NCI-H2029 treated with DMSO at 0.1 percent for 48 hours (cell line): ENCODE results near the gene ILKAP.

Experiments used
- DNase-seq: peaks from one replicate; lab custom pipeline; 2025; lab: John Stamatoyannopoulos, UW

Gene ILKAP

DNA sequence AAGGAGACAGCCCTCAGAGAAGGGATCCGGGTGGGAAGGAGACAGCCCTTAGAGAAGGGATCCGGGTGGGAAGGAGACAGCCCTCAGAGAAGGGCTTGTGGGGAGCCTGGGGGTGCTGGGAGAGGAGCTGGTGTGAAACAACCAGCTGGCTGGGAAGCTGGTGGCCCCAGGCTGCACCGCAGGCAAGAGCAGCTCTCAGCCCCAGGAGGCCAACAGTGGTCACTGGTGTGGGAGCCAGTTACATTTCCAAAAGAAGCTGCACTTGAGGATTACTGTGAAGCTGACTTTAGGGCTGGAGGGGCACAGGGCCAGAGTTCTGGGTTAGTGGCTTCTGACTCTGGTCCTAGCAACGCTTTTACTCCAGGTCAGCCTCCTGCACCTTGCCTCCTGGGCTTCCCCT, 33.1 kb upstream of the ILKAP start:
- no peak for DNase-seq

DNA sequence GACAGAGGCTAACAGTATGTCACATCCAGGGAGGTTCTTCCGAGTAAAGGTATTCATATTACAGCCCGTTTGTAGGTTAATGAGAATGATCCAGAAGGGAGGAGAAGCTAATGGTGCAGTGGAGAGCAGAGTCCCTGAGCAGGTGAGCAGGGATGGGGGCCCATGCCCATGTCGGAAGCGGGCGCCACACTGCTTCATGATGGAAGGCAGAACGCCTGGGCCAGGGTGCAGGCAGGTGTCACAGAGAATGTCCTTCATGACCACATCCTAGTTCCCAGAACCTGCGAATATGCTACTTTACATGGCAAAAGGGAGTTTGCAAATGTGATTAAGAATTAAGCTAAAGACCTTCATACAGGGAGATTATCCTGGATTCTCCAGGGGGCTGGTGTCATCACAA, 32.4 kb upstream of the ILKAP start:
- no peak for DNase-seq

DNA sequence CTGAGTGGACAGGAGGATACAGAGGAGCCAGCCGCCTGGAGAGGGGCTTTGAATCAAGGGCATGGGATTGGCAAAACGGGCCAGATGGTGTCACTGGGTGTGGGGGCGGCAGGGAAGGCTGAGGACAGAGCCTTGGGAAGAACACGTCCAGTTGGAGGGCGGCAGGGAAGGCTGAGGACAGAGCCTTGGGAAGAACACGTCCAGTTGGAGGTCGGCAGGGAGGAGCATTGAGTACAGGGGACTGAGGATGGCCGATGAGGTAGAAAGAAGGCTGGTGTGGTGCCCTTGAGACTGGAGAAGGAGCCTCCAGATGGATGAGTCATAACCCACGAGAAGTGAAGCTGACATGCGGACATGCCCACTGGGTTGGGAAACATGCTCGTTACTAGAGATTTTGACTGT, 31.8 kb upstream of the ILKAP start:
- no peak for DNase-seq

DNA sequence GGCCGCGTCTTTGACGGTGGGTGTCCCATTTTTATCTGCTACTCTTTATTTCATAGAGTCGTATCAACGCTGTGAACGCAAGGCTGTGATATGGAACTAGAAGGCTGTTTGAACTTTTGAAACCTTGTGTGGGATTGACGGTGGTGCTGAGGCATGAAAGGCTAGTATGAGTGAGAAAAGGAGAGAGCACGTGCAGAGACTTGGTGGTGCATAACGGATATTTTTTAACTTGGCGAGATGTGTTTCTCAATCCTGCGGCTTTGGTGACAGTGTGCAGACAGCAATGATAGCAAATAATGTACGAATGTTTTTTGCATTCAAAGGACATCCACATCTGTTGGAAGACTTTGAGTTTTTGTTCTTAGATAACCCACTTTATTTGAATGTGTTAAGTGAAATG, 30.1 kb upstream of the ILKAP start:
- DNase-seq = no peak

DNA sequence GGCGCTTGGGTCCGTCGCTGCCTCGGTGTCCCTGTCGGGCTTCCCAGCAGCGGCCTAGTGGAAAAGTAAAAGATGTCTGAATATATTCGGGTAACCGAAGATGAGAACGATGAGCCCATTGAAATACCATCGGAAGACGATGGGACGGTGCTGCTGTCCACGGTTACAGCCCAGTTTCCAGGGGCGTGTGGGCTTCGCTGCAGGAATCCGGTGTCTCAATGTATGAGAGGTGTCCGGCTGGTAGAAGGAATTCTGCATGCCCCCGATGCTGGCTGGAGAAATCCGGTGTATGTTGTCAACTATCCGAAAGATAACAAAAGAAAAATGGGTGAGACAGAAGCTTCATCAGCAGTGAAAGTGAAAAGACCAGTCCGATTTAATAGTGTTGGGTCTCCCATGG, 28.3 kb upstream of the ILKAP start:
- DNase-seq = no peak

DNA sequence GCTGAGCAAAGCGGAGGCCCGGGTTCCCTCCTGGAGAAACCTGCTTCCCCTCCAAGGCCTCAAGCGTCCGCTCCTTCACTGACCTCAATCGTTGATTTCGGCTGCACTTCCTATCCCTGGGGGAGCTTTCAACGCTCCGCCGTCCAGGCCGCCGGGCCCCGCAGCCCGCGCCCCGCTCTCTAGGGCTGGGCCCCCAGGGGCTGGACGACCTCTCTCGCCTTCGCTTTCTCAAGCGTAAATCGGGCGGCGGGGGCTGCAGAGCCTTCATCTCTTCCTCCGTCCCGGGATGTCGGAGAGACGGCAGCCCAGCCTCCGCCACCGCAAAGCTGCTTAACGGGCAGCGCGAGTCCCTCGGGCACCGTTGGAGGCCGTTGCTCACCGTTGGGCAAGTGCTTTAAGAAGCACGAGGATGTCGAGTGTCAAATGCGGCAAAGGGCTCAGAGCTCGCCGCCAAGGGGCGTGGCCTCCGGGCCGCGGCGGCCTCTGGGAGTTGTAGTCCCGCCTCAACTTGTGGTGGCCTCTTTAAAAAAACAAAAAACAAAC, 27.8 kb upstream of the ILKAP start:
- no peak for DNase-seq

DNA sequence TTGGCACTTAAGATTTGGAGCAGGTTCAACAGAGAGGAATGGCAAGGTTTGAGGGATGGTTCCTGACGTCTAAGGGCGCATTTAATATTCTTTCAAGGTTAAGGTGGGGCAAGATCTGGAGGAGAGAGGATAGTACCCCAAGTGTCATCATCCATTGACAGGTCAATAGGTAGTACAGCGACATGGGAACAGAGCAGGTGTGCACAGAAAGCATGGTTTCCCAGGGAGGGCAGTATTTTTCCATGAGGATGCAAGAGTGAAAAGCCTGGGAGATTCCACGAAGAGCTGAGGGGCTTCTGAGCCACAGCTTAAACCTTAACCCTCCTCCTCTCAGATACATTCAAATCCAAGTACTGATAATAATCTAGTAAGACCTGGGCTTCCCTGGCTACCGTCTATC, 27.2 kb upstream of the ILKAP start:
- no peak for DNase-seq

DNA sequence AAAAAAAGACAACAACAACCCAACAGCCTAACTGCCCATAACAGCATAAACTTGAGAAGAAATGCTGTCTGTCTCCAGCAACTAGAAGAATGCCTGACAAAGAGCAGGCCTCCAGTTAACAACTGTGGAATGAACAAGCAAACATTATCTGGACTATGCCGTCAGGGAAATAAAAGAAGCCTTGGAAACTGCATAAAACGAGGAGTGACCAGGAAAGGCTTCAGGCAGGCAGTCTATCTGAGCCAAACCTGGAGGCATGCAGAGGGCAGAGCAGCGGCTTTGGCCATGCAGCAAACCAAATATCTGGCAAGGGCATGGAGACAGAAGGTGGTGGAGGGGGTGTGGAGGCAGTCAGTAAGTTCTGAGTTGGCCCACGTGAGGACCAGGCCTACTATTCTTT, 25.2 kb upstream of the ILKAP start:
- DNase-seq = no peak

DNA sequence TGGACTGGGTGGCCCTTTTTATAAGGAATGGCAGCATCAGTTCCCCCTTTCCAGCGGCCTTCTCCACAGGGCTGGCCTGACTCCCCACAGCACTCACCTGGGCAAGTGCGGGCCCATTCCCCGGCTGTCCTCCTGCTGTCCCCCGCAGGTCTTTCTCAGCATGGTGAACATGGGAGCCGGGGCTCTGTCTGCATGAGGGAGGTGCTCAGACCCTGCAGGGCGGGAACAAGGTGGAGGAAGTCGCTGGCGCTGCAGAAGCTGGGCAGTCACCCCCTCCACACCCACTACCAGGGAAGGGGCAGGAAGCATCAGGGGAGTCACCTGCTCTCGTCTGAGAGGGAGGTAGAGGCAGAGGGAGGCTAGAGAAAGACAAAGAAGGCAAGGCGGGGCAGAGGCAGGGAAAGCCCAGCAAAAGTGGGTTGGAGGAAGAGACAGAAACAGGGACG, 24.1 kb upstream of the ILKAP start:
- no peak for DNase-seq

DNA sequence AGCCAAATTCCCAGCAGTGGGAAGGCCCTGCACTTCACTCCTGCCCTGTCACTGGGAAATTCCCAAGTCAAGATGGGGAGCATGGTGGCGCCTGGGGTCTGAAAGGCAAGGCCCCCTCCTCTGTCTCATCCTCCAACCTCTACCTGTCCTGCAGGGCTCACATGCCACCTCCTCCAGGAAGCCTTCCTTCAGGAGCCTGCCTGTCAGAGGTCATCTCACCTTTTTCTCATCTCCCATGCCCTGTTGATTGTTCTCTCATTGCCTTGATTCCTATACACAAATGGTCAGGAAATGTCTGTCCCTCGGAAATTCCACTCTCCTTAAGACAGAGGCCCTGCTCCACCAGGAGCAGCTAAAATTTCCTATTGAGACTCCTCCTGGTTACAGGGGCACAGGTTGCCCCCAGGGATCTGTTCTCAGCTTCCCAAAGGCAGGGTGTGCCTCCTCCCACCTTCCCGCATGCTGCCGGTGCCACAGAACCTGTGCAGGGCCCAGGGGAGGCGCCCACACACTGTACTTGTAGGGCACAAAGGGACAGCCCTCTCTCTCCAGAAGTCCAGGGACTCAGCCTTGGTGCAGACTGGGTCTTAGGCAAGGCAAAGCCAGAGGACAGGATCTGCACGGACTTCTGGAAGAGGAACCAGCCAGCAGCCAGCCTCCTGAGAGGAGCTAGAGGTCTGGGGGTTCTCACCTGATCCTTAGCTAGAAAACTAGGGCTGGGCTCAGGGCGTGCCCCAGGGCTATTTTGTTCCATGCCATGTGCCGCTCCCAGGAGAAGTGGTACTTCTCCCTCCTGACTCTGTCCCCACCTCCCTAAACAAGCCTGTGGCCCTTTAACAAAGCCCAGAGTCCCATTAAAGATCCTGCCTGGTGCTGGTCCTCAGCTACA, 23.4 kb upstream of the ILKAP start:
- DNase-seq = no peak

DNA sequence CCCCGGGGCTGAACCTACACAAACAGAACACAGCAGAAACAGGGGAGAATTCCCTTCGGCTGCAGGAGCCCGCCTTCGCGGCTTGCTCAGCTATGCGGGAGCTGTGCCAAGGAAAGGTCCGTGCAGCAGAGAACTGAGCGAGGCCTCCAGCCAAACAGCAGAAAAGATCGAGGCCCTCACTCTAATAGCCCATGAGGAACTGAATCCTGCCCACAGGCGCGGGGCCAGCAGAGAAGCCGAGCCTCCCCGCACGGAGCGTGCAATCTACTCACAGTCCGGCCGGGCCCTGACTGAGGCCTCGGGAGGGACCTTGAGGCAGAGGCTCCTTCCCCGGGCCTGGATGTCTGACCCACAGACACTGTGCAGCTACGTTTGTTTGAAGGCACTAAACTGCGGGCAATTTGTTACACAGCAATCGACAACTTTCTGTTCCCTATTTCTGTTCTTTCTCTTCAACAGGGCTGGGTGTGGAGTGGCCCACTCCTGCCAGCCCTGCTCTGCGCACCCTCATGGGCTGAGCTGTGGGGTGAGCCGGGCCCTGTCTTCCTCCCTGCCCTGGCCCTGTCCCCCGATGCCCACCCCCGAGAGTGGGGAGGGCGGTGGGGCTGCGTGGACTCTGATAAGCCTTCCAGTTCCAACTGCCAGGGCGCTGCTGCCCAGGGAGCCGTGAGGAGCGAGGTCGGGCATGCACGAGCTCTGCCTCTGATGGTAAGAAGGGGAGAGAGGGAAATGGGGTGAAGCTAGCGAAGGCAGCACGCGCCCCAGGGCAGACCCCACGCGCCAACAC, 22.6 kb upstream of the ILKAP start:
- DNase-seq = no peak

DNA sequence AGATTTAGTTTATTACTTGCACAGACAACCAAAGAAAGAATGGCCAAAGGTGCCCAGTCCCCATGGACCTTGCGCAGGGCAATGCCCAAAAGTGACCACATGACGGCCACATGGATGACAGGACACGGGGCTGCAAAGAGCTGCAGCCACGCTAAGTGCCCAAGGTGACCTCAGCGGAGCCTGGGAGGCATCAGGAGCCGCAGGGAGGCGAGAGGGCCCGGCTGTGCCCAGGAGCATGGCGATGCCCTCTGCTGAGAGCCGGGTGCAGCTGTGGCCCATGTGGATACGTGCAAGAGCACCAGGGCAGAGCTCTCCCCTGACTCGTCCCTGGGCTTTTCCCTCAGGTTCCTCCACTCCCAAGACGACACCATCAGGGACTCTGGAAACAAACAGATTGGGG, 21.6 kb upstream of the ILKAP start:
- DNase-seq = no peak

DNA sequence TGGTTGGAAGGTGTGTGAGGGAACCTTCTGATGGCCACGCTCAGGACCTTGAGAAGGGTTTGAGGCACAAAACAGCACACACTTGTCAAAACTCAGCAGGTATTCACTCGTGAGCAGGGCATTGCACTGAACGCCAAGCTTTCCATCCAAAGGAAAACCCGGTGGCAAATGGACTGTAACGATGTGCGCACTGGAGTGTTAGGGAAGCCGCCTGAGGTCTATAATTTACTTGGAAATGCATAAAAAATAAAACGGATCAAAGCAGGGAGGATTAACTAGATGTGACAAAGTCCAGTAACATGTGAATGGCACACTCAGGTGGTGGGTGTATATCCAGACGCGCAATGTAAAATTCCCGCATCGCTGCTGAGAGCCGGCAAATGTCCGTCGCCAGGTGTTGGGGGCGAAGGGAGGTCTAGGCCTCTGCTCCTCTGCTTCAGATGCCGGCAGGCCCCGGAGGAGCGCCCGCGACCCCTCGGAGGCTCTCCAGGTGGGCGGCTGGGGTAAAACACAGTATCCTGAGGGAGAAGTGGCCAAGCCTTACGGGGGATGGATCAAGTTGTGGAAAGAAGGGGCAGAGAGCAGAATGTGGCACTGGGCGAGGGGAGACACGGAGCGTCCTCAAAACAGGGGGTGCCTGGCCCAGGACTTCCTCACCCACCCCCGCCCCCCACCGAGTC, 21.0 kb upstream of the ILKAP start:
- DNase-seq = no peak

DNA sequence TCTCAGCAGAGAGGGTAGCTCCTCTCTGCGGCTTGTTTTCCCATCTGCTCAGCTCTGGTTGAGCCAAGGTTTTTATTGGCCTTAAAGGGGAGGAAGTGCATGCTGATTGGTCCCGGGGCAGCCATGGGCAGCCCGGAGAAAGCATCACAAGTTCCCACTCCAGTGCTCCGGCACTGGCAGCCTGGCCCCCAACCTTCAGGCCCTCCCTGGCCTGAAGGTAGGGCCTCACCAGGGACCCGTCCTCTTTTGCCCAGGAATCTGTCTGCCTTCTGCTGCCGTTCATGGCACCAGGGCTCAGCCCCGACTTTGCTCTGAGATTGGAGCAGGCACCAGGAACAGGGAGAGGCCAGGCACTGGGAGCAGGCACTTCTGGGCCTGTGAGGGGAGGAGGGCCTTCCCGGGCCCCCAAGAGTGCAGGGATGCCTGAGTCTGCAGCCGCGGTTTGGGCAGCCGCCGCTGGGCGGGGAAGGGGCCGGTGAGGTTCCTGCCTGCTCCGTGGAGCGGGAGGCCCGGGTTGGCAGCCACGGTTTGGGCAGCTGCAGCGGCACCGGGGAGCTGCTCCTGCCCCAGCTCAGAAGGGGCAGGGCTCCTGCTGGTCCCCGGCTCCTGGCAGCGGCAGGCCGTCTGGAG, 17.5 kb upstream of the ILKAP start:
- no peak for DNase-seq

DNA sequence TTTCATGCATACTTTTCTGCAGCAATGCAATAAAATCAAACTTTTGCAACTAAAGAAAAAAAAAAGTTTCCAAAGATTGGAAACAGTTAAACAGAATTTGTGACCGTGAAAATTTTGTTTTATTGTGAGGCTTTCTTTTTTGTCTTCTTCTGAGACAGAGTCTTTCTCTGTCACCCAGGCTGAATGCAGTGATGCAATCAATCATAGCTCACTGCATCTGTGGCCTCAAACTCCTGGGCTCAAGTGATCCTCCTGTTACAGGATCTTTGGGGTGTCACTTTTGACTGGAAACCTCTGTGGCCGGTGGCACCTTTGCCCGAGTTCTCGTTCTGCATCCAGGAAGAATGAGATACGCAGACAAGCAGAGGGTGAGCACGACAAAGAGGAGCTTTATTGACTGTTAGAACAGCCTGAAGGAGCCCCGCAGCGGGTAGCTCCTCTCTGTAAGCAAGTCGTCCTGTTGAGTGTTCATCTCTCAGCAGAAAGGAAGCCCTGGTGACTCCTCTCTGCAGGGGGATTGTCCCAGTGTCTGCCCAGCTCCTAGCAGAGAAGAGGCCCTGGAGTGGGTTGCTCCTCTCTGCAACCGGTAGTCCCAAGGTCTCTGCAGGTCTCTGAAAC, 16.9 kb upstream of the ILKAP start:
- DNase-seq = no peak

DNA sequence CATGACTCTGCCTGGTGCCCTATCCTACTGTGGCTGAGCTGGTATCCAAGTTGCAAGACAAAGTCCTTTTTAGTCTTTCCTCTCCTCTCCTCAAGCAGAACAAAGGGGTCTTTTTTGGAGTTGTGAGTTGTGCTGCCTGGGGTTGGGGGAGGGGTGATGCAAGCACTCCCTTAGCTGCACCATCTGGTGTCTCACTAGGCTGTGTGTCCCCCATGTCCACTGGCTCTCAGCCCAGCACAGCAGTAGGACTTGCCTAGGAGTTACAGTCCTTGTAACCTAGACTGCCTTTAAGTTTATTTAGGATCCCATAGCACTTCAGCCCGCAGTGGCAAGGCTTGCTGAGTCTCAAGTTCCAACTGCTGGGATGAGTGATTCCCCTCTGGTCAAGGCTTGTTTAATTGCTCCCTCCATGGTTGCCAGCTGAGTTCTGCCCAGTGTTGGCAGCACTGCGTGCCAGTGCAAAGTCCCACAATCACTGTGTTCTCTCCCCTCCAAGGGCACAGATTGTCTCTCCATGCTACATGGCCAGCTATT, 13.2 kb upstream of the ILKAP start:
- DNase-seq = peak; percentile 49

DNA sequence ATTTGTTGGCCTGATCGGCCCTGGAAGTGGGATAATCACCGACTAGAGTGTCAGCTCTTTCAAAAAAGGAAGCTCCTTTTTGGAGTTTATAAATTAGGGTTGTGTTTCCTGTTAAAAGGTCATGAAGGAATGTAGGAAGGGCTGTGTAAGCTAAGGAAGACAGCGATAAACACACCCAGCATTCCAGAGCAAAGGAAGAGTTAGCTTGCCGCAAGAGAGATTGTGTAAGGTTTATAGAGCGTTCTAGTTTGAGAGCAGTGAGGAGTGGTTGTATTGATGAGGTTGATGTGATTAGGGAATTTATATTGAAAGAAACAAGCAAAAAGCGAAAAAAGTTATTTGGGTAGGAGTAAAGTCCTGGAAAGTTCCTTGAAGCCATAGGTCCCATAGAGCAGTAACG, 3.5 kb upstream of the ILKAP start:
- DNase-seq = no peak

DNA sequence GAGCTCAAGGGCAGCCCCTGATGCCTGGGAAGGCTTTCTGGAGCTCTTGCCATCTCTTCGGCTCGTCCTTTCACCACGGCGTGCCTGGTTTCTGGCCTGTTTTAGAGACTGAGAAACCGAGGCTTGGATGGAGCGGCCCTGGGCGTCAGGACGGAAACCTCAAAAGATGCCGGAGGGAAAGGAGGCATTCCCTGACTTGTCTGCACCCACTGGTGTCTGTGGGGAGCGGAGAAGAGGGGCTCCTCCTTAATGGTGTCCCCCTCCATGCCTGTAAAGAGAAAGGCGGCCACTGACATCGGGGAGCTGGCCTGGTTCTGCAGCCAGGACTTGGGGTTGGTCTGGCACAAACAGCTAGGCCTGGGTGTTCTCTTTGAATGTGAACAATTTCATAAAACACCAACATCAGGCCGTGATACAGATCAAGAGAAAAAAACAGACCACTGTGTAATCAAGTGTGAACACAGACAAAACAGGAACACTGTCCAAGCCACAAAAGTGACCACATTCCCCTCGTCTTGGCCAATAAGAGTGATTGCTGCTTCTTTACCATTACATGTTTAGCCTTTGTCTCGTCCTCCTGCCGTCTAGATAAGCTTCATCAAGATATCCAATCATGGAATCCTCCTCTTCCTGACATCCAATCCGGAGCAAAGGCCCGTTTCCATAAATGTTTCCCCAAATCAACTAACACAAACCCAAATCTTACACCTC, 633 bp upstream of the ILKAP start:
- no peak for DNase-seq

DNA sequence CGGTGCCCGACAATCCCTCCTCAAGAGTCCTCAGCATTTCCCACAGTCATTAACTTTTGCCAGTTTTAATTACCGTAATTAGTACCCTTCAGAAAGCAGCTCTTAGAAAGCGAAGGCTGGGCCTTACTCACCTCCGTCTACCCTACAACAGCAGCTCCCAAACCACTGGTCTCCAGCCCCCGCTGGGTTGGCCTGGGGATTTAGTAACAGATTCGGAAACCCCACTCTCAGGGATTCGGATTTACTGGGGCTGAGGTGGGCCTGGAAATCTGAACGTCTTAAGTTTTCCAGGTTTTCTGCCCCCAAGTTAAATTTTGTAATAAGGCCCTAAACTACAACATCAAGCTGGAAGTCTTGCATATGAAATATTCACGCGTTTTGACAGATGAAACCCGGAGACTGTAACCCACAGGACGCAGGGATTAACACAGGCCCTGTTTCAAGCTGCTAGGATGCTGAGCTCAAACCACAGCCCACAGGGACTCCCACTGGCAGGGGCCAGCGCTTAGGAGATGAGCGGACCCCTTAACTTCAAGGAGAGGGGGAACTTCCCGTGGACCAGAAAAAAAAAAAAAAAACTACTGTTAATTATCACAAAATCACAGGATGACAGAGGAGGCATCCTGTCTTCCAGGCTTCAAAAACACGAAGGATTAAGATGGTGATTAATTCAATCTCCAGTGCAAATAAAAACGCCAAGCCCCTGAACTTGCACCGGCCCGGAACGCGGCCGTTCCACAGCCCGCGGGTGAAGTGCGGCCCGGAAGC, 985 bp downstream of the ILKAP start:
- no peak for DNase-seq

DNA sequence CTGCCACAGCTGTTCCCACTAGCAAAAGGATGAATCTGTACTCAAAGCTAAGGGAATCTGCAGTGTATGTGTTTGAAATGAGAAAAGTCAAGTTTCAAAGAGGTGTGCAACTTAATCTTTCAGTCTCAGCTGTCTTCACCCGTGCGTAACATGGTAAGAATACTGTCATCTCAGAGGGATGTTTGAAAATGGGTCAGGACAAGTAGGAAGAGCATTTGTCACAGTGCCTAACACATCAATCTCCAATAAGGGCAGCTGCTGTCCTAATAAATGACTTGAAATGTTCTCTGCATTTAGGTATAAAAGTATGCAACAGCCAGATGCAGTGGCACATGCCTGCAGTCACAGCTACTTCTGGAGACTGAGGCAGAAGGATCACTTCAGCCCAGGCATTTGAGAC, 13.1 kb downstream of the ILKAP start:
- no peak for DNase-seq
